ENCODE results near the gene FTO.

GRCh38 chr16:53678756-53679343 lies 25.1 kb upstream of the FTO start:
- TF ChIP-seq CTCF (IDR thresholded peaks at IDR 0.05) (no peak), JUN (IDR thresholded peaks at IDR 0.05) (no peak), EP300 (IDR thresholded peaks at IDR 0.05) (no peak), SMC3 (IDR thresholded peaks at IDR 0.05) (no peak), MAX (IDR thresholded peaks at IDR 0.05) (no peak), POLR2A (IDR thresholded peaks at IDR 0.05; ENCODE audit: low read length) (no peak), ELK1 (IDR thresholded peaks at IDR 0.05; ENCODE audit: low read depth, low read length) (no peak), EHMT2 (IDR thresholded peaks at IDR 0.05; ENCODE audit: low read depth) (no peak), POLR2AphosphoS2 (conservative IDR thresholded peaks at IDR 0.05; ENCODE audit: low read length) (no peak), CHD2 (IDR thresholded peaks at IDR 0.05; ENCODE audit: low read length, partially characterized antibody) (no peak), RAD21 (conservative IDR thresholded peaks at IDR 0.05 in 1 of 2, IDR thresholded peaks at IDR 0.05 in 1 of 2) (no peak), RARB (CRISPR knock-in tag; IDR thresholded peaks at IDR 0.05) (no peak)
- TF ChIP-seq, protein P1, sequence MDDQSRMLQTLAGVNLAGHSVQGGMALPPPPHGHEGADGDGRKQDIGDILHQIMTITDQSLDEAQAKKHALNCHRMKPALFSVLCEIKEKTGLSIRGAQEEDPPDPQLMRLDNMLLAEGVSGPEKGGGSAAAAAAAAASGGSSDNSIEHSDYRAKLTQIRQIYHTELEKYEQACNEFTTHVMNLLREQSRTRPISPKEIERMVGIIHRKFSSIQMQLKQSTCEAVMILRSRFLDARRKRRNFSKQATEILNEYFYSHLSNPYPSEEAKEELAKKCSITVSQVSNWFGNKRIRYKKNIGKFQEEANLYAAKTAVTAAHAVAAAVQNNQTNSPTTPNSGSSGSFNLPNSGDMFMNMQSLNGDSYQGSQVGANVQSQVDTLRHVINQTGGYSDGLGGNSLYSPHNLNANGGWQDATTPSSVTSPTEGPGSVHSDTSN (IDR thresholded peaks at IDR 0.05), result no peak
- TF ChIP-seq, protein P2, sequence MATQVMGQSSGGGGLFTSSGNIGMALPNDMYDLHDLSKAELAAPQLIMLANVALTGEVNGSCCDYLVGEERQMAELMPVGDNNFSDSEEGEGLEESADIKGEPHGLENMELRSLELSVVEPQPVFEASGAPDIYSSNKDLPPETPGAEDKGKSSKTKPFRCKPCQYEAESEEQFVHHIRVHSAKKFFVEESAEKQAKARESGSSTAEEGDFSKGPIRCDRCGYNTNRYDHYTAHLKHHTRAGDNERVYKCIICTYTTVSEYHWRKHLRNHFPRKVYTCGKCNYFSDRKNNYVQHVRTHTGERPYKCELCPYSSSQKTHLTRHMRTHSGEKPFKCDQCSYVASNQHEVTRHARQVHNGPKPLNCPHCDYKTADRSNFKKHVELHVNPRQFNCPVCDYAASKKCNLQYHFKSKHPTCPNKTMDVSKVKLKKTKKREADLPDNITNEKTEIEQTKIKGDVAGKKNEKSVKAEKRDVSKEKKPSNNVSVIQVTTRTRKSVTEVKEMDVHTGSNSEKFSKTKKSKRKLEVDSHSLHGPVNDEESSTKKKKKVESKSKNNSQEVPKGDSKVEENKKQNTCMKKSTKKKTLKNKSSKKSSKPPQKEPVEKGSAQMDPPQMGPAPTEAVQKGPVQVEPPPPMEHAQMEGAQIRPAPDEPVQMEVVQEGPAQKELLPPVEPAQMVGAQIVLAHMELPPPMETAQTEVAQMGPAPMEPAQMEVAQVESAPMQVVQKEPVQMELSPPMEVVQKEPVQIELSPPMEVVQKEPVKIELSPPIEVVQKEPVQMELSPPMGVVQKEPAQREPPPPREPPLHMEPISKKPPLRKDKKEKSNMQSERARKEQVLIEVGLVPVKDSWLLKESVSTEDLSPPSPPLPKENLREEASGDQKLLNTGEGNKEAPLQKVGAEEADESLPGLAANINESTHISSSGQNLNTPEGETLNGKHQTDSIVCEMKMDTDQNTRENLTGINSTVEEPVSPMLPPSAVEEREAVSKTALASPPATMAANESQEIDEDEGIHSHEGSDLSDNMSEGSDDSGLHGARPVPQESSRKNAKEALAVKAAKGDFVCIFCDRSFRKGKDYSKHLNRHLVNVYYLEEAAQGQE (IDR thresholded peaks at IDR 0.05), result no peak

Data from A549 (cell line).